WTC11 (cell line): ENCODE measurements around the gene RNF135. TPM values are rescaled to one million over a fixed set of nuclear protein-coding genes. Genes with fewer than 3 reads are reported as not detected.

Experiments
- ATAC-seq: fragments of 200-7000 bp; cut with Tn5 transposase; 2 replicates; pipeline ENCODE4 v1.10.0; 2021; ENCODE audit warnings: mild to moderate bottlenecking, moderate library complexity
- CTCF ChIA-PET: fragments of 300-600 bp; sonication (Branson Sonifier 250); formaldehyde crosslinking; loops from one replicate; lab custom pipeline; 2021; ENCODE audit warnings: antibody characterized with exemption; lab: Charles Lee
- POLR2A ChIA-PET: fragments of 350-600 bp; sonication (Branson Sonifier 250); formaldehyde crosslinking; loops from one replicate; lab custom pipeline; 2021; ENCODE audit warnings: antibody characterized with exemption; lab: Charles Lee
- DNase-seq: peaks from one replicate; pipeline ENCODE4 v3.0.0; 2021; ENCODE audit warnings: low spot score
- H3K27ac Mint-ChIP-seq: 2 replicates; pipeline ENCODE4 v1.8.0; 2021; ENCODE audit warnings: mixed read lengths
- H3K27me3 Mint-ChIP-seq: 2 replicates; pipeline ENCODE4 v1.8.0; 2021; ENCODE audit warnings: low read depth, mild to moderate bottlenecking, moderate library complexity, mixed read lengths
- H3K36me3 Mint-ChIP-seq: 2 replicates; pipeline ENCODE4 v1.8.0; 2021; ENCODE audit warnings: mixed read lengths
- H3K4me1 Mint-ChIP-seq: 2 replicates; pipeline ENCODE4 v1.8.0; 2022; ENCODE audit warnings: mixed read lengths
- H3K4me3 Mint-ChIP-seq: 2 replicates; pipeline ENCODE4 v1.8.0; 2021; ENCODE audit warnings: mild to moderate bottlenecking, moderate library complexity, mixed read lengths
- H3K9me3 Mint-ChIP-seq: 2 replicates; pipeline ENCODE4 v1.8.0; 2021; ENCODE audit warnings: mixed read lengths
- ATF1 ChIP-seq: sonication (generic); formaldehyde crosslinking; IDR thresholded peaks from 2 replicates; pipeline ENCODE4 v1.8.1; 2023; ENCODE audit warnings: mild to moderate bottlenecking, moderate library complexity, missing genetic modification reagents
- CREM ChIP-seq: sonication (generic); formaldehyde crosslinking; IDR thresholded peaks from 2 replicates; pipeline ENCODE4 v1.8.1; 2022; ENCODE audit warnings: mild to moderate bottlenecking, missing genetic modification reagents, moderate library complexity
- SMAD3 ChIP-seq: sonication (generic); formaldehyde crosslinking; IDR thresholded peaks from 2 replicates; pipeline ENCODE4 v1.8.0; 2022; ENCODE audit warnings: missing genetic modification reagents, mild to moderate bottlenecking, borderline replicate concordance
- SMAD4 ChIP-seq: sonication (generic); formaldehyde crosslinking; IDR thresholded peaks from 2 replicates; pipeline ENCODE4 v1.8.0; 2022; ENCODE audit warnings: mild to moderate bottlenecking, missing genetic modification reagents
- total RNA-seq: library from RNA; stranded (reverse); gene quantifications from 3 replicates; pipeline ENCODE4 v1.2.3, GENCODE V29; 2021
- TF ChIP-seq, protein P1 (sequence below): fragments of 200-600 bp; IDR thresholded peaks from 2 replicates; pipeline ENCODE4 v1.8.0; 2022; ENCODE audit warnings: antibody characterized with exemption
- TF ChIP-seq, protein P2 (sequence below): sonication (generic); formaldehyde crosslinking; conservative IDR thresholded peaks from 2 replicates; pipeline ENCODE4 v1.8.1; 2023; ENCODE audit warnings: mild to moderate bottlenecking, low read depth, missing genetic modification reagents, moderate library complexity

The RNF135 gene
- total RNA-seq, 1 experiment from 2014 or later = 10.3 TPM

DNA sequence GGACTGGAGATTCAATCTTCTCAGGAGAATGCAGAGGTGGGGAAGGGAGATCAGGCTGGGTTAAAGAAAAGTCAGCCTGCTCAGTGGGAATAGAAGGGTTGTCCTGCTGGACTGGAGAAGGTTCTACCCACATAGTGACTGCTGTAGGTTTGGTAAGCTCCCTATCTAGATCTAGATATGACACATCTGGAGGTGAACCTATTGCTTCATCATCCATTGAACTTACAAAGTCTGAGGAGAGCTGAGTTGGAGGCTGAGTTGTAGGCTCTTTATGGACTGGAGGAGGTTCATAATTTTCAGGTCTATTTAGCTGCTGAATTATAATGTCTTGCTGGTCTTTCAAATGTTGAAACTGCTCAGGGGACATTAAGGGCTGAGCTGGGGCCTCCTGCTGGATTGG, 77.9 kb downstream of the RNF135 start:
- TF ChIP-seq CREM (CRISPR knock-in tag) = no peak
- TF ChIP-seq SMAD3 (CRISPR knock-in tag) = no peak
- TF ChIP-seq, protein P1, sequence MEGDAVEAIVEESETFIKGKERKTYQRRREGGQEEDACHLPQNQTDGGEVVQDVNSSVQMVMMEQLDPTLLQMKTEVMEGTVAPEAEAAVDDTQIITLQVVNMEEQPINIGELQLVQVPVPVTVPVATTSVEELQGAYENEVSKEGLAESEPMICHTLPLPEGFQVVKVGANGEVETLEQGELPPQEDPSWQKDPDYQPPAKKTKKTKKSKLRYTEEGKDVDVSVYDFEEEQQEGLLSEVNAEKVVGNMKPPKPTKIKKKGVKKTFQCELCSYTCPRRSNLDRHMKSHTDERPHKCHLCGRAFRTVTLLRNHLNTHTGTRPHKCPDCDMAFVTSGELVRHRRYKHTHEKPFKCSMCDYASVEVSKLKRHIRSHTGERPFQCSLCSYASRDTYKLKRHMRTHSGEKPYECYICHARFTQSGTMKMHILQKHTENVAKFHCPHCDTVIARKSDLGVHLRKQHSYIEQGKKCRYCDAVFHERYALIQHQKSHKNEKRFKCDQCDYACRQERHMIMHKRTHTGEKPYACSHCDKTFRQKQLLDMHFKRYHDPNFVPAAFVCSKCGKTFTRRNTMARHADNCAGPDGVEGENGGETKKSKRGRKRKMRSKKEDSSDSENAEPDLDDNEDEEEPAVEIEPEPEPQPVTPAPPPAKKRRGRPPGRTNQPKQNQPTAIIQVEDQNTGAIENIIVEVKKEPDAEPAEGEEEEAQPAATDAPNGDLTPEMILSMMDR = no peak
- TF ChIP-seq, protein P2, sequence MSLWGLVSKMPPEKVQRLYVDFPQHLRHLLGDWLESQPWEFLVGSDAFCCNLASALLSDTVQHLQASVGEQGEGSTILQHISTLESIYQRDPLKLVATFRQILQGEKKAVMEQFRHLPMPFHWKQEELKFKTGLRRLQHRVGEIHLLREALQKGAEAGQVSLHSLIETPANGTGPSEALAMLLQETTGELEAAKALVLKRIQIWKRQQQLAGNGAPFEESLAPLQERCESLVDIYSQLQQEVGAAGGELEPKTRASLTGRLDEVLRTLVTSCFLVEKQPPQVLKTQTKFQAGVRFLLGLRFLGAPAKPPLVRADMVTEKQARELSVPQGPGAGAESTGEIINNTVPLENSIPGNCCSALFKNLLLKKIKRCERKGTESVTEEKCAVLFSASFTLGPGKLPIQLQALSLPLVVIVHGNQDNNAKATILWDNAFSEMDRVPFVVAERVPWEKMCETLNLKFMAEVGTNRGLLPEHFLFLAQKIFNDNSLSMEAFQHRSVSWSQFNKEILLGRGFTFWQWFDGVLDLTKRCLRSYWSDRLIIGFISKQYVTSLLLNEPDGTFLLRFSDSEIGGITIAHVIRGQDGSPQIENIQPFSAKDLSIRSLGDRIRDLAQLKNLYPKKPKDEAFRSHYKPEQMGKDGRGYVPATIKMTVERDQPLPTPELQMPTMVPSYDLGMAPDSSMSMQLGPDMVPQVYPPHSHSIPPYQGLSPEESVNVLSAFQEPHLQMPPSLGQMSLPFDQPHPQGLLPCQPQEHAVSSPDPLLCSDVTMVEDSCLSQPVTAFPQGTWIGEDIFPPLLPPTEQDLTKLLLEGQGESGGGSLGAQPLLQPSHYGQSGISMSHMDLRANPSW = no peak
- no peak for TF ChIP-seq SMAD4 (CRISPR knock-in tag)
- TF ChIP-seq ATF1 = no peak
- Mint-ChIP-seq H3K27ac (no peak overlapping the region), H3K9me3 (peaks cover 47% of the 10 kb centered on the region), H3K4me1 (0 out of 2 replicates have a peak, but pooled peaks cover 2% of the 10 kb centered on the region), H3K27me3 (no peaks in the 10 kb centered on the region; the same call in 1 of the 2 replicates), H3K36me3 (no peaks in the 10 kb centered on the region), H3K4me3 (no peak overlapping the region)
- no peak for ATAC-seq
- POLR2A ChIA-PET = no interaction called here
- DNase-seq = no peak
- CTCF ChIA-PET = no interaction called here

Other genes starting within 250 kb of the RNF135 start
- gene CRLF3, start 146.3 kb upstream of the RNF135 start, total RNA-seq = 17.9 to 21.7 TPM (median 20.6 TPM) in 3 replicates
- gene ATAD5, start 139.1 kb upstream of the RNF135 start, total RNA-seq = 24.7 to 26.0 TPM (median 25.0 TPM) in 3 replicates
- gene TEFM, start 64.8 kb upstream of the RNF135 start, total RNA-seq = 11.6 to 12.4 TPM (median 12.3 TPM) in 3 replicates
- gene ADAP2, start 49.1 kb upstream of the RNF135 start, total RNA-seq = 0.69 to 1.7 TPM (median 1.2 TPM) in 3 replicates
- 33.6 to 39.0 TPM (median 35.4 TPM) in 3 replicates for gene NF1, start 123.9 kb downstream of the RNF135 start, total RNA-seq